GM12801 (cell line): Measurements from ENCODE around the gene POLR1C.

Experiments used
- CTCF ChIP-seq: IDR thresholded peaks from one replicate; pipeline ENCODE4 v1.5.1; 2011; ENCODE audit warnings: control low read depth; ENCODE audit not compliant: insufficient read length; ENCODE audit errors: extremely low read depth

The POLR1C gene

GRCh38 chr6:43472515-43472914 is 44.4 kb upstream of the POLR1C start:
- TF ChIP-seq CTCF, result no peak

- TF ChIP-seq CTCF, result no peak
These were observed 41.4 kb upstream of the POLR1C start for GRCh38 chr6:43475516-43475915.

- no peak for TF ChIP-seq CTCF
These were observed 40.1 kb upstream of the POLR1C start for GRCh38 chr6:43476746-43477145.

GRCh38 chr6:43477235-43478007 is 39.5 kb upstream of the POLR1C start, which contains the start of gene TJAP1:
Gene TJAP1, plus strand, starts transcription at chr6:43477570. Its CDS starts 21,432 bp downstream, at chr6:43499002.
- TF ChIP-seq CTCF, result no peak

- TF ChIP-seq CTCF, result no peak
These were observed 38.9 kb upstream of the POLR1C start for GRCh38 chr6:43478008-43478372.

- no peak for TF ChIP-seq CTCF
These were observed 35.8 kb upstream of the POLR1C start for GRCh38 chr6:43481075-43481474.

- TF ChIP-seq CTCF, result no peak
These were observed 35.2 kb upstream of the POLR1C start for GRCh38 chr6:43481591-43482236.
